ENCODE data around the gene NKD1.

NKD1 gene

GRCh38 chr16:50583211-50583610 is 35.0 kb downstream of the NKD1 start:
- no peak for DNase-seq

- DNase-seq: no peak
These were observed 36.0 kb downstream of the NKD1 start for GRCh38 chr16:50584033-50584722.

GRCh38 chr16:50585331-50585776 is 37.2 kb downstream of the NKD1 start:
- no peak for DNase-seq

GRCh38 chr16:50587543-50587942 is 39.3 kb downstream of the NKD1 start:
- DNase-seq: no peak

GRCh38 chr16:50588276-50588675 is 40.1 kb downstream of the NKD1 start:
- no peak for DNase-seq

- DNase-seq: no peak
These were observed 43.0 kb downstream of the NKD1 start for GRCh38 chr16:50591209-50591608.

- peak; percentile 51 for DNase-seq
These were observed 43.9 kb downstream of the NKD1 start for GRCh38 chr16:50591800-50592771.

- no peak for DNase-seq
These were observed 44.8 kb downstream of the NKD1 start for GRCh38 chr16:50592996-50593395.

GRCh38 chr16:50593410-50594150 is 45.4 kb downstream of the NKD1 start:
- DNase-seq: no peak

- DNase-seq: no peak
These were observed 46.4 kb downstream of the NKD1 start for GRCh38 chr16:50594308-50595260.

GRCh38 chr16:50595859-50596258 is 47.7 kb downstream of the NKD1 start:
- DNase-seq: no peak

GRCh38 chr16:50596762-50597450 is 48.7 kb downstream of the NKD1 start:
- DNase-seq: no peak

GRCh38 chr16:50597563-50598255 is 49.5 kb downstream of the NKD1 start:
- DNase-seq: no peak

- no peak for DNase-seq
These were observed 50.2 kb downstream of the NKD1 start for GRCh38 chr16:50598256-50598894.

- no peak for DNase-seq
These were observed 50.8 kb downstream of the NKD1 start for GRCh38 chr16:50598936-50599361.

- DNase-seq: no peak
These were observed 51.3 kb downstream of the NKD1 start for GRCh38 chr16:50599494-50599893.

- DNase-seq: no peak
These were observed 52.5 kb downstream of the NKD1 start for GRCh38 chr16:50600582-50601283.

GRCh38 chr16:50601341-50601740 is 53.1 kb downstream of the NKD1 start:
- no peak for DNase-seq

- DNase-seq: no peak
These were observed 53.9 kb downstream of the NKD1 start for GRCh38 chr16:50602126-50602525.

Measured in NCI-H510A treated with DMSO at 0.1 percent for 48 hours (cell line).